NCI-H1417 treated with DMSO at 0.1 percent for 48 hours (cell line): ENCODE measurements around the gene TMEM208.

Experiments
- DNase-seq: peaks from one replicate; lab custom pipeline; 2025; lab: John Stamatoyannopoulos, UW

Gene TMEM208

GRCh38 chr16:67250045-67250327 is 23.1 kb downstream of the TMEM208 start:
- DNase-seq = no peak

DNA sequence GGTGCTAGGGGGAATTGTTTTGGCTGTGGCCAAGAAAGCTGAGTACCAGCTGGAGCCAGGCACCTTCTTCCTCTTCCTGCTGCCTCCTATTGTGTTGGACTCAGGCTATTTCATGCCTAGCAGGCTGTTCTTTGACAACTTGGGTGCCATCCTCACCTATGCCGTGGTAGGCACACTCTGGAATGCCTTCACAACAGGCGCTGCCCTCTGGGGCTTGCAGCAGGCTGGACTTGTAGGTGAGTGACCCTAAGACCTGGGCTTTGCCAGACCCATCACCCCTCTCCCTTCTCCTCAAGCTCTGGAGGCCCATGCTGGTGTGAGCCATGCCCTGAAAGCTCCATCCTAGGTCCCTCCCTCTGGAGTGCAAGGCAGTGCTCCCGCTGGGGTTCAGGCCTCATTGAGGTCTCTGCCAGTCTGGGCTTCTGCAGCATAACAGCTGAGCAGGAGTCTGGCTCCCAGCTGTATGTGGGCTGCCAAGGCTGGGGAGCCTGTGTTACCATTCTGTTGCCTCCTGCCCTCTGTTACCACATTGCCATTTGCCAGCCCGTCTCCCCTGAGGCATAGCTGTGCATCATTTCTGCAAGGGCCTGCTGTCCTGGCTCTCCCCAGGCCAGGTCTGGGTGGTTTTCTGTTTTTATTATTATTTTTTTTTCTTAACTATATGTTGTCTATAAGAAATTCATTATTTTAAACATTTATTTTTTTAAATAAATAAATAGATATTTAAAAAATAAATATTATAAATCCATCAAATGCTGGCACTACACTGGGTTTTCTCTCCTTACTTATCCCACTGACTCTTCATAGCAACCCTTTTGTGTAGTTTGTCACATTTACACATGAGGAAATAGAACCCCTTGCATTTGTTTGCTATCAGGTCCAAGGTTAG is 25.9 kb downstream of the TMEM208 start:
- no peak for DNase-seq

- DNase-seq = no peak
These were observed 28.0 kb downstream of the TMEM208 start for GRCh38 chr16:67254801-67255552.

GRCh38 chr16:67255553-67256221 is 28.8 kb downstream of the TMEM208 start:
- DNase-seq = no peak

DNA sequence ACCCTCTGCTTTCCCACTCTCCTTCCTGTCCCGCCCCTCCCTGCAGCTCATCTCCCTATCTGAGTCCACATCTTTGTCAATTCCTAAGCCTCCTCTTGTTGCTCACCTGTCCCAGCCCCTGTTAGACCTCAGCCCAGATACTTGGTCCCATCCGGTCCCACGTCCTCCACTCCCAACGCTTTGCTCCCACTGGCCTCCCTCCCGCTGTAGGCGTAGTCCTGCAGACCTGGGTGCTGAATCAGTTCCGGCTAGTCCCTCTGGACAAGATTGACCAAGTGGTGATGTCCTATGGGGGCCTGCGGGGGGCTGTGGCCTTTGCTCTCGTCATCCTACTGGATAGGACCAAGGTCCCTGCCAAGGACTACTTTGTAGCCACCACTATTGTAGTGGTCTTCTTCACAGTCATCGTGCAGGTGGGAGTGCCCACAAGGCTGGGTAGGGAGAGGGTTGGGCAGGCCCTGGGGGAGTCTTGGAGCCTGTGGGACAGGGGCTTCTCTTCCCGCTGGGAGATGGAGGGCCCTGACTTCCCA is 29.8 kb downstream of the TMEM208 start:
- DNase-seq = no peak

DNA sequence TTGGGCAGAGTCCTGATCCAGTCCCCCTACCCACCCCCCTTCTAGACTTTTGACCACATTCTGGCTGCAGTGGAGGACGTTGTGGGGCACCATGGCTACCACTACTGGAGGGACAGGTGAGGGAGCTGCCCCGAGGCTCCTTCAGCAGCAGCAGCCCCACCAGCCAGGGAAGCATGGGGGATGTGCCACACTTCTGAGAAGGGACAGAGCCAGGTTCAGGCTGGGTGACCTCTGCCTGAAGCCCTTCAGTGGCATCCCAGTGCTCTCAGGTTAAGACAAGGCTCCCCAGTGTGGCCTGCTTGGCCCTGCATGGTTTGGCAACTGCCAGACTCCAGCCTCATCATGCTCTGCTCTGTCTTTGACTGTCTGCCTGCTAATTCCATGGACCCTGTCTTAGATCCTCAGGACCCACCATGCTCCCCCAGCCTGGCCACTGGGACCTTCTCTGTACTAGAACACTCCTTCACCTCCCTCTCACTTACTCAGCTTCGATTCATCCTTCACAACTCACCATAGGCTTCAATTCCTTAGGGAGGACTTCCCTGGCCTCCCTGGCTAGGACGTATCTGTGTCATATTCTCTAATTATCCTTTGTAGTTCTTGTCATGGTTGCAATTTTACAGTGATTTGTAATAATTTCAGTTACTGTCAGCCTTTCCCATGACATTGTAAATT is 30.7 kb downstream of the TMEM208 start:
- no peak for DNase-seq

DNA sequence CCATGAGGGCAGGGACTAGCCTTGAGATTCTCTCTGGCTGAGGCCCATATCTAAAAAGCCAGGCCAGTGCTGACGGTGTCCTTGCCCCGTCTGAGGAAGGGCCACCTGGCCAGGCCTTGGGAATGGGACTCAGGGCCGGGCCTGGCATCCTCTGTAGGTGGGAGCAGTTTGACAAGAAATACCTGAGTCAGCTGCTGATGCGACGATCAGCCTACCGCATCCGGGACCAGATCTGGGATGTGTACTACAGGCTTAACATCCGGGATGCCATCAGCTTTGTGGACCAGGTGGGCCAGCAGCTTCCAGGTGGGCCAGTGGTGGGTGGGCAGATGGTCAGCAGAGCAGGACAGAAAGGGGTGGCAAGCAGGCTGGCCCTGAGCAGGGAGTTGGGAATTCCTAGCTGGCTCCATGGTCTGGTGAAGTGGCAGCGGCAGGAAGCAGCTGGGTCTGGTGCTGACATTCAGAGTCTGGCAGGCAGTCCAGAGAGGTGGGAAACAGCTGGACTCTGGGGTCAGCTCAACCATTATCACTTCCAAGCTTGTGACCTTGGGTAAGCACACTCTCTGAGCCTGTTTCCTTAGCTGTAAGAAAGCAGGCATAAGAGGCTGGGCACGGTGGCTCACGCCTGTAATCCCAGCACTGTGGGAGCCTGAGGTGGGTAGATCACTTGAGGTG is 31.4 kb downstream of the TMEM208 start:
- DNase-seq = no peak

- no peak for DNase-seq
These were observed 32.8 kb downstream of the TMEM208 start for GRCh38 chr16:67259705-67260104.

DNA sequence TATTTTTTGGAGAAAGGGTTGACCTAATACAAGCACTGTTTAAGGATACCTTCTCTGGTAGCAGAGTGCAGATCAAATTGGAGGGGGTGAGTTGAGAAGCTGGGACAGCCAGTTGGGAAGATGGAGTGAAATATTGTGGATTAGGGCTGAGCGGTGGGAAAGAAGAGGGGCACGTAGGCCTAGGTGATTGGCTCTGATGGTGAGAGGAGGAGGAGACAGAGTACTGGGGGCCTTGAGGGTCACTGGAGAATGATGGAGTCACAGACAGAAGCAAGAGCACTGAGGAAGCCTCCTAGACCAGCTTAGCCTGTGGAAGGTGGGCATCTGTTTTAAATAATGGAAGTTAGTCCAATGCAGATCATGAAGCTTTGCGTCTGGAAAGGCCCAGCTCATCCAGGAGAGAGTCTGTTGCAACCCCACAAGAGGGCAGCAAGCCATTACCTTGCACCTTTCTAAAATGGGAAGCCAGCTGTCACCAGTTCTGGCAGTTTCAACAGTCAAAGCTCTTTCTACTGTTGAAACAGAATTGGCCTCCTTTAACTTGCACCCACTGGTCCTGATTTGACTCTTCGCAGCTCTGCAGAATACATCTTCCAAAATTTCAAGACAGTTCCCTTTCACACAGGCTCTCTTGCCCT is 33.6 kb downstream of the TMEM208 start:
- DNase-seq = no peak

DNA sequence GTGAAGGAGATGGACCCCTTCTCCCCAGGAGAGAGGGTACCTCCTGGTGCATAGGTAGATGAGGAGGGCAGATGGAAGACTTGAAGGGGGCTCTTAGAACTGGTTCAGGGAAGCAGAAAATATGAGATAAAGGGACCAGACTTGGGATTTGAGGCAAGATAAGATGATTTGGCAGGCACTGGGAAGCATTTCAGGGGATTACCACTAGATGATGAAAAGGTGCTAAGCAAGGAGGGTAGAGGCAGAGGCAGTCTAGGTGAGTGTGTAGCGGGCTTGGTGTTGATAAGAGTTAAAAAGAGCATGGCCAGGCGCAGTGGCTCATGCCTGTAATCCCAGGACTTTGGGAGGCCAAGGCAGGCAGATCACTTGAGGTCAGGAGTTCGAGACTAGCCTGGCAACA is 36.3 kb downstream of the TMEM208 start:
- no peak for DNase-seq

DNA sequence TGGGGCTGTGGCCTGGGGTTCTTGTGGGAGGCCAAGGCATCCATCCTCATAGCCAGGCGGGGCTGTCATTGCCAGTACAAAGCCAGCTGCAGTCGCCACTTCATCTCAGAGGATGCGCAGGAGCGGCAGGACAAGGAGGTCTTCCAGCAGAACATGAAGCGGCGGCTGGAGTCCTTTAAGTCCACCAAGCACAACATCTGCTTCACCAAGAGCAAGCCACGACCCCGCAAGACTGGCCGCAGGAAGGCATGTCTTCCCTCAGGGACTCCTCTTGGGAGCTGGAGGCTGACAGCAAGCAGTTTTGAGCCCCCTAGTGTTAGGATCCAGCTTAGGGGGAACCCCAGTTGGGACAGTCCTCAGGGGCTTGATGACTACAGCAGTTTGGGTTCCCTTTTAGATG is 37.3 kb downstream of the TMEM208 start:
- DNase-seq = no peak

- no peak for DNase-seq
These were observed 37.9 kb downstream of the TMEM208 start for GRCh38 chr16:67264866-67265265.

DNA sequence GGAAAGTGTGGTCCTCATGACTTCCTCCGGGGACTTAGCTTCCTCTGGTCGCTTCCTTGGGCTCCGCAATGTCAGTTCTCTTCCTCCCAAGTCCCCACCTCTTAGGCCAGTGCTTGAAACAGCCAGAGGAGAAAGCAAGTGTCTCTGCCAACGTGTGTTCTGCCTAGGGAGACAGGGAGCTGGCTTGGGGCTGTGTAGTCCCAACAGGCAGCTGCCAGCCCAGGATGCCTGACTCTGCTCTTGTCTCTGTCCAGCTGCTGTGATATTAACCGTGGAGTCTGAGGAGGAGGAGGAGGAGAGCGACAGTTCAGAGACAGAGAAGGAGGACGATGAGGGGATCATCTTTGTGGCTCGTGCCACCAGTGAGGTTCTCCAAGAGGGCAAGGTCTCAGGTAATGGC is 38.9 kb downstream of the TMEM208 start:
- DNase-seq = no peak

DNA sequence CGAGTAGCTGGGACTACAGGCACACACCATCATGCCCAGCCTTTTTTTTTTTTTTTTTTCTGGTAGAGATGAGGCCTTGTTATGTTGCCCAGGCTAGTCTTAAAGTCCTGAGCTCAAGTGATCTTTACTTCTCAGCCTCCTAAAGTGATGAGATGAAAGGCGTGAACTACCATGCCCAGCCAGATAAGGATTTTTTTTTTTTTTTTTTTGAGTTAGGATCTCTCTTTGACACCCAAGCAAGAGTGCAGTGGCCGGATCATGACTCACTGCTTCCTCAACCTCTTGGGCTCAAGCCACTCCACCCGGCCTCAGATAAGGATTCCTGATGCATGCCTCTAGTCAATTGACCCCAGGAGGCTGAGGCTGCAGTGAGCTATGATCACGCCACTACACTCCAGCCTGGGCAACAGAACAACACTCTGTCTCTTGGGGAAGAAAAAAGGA is 41.2 kb downstream of the TMEM208 start:
- DNase-seq = no peak

GRCh38 chr16:67269766-67270165 is 42.8 kb downstream of the TMEM208 start:
- no peak for DNase-seq

DNA sequence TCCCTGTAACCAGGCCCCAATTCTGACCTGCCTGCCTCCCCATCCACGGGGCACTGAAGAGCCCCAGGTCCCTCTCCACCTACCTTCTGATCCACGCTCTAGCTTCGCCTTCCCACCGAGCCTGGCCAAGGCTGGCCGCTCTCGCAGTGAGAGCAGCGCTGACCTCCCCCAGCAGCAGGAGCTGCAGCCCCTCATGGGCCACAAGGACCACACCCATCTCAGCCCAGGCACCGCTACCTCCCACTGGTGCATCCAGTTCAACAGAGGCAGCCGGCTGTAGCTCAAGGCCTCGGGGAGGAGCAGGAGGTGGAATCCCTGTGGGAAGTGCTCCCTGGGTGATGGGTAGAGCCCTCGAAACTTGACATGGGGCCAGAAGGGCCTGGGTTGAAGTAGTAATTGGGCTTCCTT is 44.0 kb downstream of the TMEM208 start:
- no peak for DNase-seq

GRCh38 chr16:67271446-67271845 is 44.5 kb downstream of the TMEM208 start:
- DNase-seq = no peak

DNA sequence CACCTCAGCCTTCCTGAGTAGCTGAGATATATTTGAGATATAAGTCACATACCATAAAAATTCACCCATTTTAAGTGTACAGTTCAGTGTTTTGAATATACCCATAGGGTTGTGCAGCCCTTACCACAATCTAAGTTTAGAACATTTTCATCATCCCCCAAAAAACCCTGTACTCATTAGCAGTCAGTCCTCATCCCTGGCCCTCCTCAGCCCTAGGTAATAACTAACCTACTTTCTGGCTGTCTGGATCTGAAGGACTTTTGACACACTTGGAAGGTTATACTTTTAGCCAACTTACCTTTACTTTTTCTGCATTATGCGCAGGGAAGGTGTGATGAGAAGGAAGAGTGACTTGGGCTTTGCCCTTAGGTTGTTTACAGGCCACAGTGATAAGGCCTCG is 48.4 kb downstream of the TMEM208 start:
- no peak for DNase-seq

DNA sequence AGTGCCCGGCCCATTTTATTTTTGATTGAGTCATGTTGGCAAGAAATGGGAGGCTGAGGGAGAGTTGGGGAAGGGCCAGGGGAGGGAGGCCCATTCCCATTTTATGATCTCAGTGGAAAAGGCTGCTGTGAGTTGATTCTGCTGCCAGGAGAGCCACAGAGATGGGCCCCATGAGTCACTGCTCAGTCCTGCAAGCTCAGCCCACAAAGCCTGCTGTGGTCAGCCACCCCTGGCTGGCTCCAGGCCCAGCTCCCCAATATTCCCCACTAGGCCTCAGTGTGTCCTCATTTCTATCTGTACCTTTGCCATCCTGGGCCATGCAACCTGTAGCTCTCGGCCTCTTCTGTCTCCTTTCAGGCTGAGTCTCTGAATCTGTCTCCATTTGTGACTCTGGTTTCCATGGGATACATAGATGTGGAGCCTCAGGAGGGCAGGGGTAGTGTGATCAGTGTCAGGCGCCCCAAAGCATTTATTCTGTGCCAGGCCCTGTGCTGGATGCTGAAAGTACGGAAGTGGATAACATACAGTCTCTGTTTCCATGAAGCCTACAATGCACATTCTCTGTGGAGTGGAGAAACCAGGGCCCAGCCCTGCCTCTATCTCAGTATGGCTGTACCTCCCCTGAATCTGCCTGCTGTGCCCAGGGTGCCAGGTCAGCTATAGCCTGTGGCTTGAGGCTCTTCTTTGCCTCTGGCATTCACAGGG is 50.5 kb downstream of the TMEM208 start:
- no peak for DNase-seq

DNA sequence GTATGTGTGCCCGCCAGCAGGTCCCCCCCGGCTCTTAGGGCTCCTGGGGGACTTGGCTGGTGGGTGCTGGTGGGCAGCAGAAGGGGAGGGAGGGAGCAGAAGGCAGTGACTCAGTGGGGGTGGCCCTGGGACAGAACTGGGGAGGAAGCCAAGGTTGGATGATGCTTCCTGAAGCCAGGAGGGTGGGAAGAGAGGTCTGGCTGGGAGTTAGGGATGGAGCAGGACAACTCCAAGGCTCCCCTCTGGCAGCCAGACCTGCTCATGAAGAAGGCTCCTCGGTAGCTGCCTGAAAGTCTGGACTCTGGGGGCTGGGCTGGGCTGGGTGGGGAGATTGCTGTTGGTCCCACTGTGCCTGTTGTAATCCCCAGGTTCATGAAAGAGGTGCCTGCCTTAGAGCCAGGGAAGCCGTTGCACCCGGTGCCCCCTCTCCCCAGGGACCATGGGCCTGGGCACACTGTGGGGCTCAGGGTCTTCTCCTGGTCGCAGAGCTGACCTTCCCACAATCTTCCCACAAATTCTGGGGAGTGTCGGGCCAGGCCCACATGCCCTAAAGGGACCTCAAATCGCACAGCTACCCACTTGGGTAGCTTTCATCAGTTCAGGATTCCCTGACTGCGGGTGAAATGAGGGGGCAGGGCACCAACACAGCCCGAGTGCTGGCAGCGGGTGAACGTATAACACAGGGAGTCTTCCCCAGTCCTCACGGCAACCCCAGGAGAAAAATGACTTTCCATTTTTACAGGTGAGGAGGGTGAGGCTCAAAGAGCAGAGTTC is 51.3 kb downstream of the TMEM208 start:
- no peak for DNase-seq
